GM23338 (cell line): Measurements from ENCODE around the gene VPS8. TPM values are rescaled to one million over a fixed set of nuclear protein-coding genes. Genes with fewer than 3 reads are reported as not detected.

Source experiments
- ATAC-seq: fragments of 200-7000 bp; cut with Tn5 transposase; 3 replicates; pipeline ENCODE4 v1.9.1; 2020
- DNase-seq: peaks from one replicate; pipeline ENCODE4 v3.0.0-alpha.2; 2015; ENCODE audit warnings: low spot score
- H2AFZ ChIP-seq: fragments of 200-600 bp; sonication (generic); 2 replicates; pipeline ENCODE4 v1.8.0; 2016; ENCODE audit warnings: antibody characterized with exemption, mild to moderate bottlenecking, moderate library complexity
- H3F3A ChIP-seq: fragments of 200-600 bp; sonication (generic); replicated peaks from 2 replicates; pipeline ENCODE4 v1.8.0; 2017; ENCODE audit warnings: antibody characterized with exemption, mixed run types, low read depth
- H3K27ac ChIP-seq: fragments of 200-600 bp; sonication (generic); 2 replicates; pipeline ENCODE4 v1.6.1; 2016; ENCODE audit warnings: low read depth
- H3K27me3 ChIP-seq: fragments of 200-600 bp; sonication (generic); 2 replicates; pipeline ENCODE4 v1.8.0; 2016; ENCODE audit warnings: mild to moderate bottlenecking, mixed run types, moderate library complexity; ENCODE audit not compliant: insufficient read depth
- H3K36me3 ChIP-seq: fragments of 200-600 bp; sonication (generic); 2 replicates; pipeline ENCODE4 v1.8.0; 2016; ENCODE audit warnings: mild to moderate bottlenecking; ENCODE audit not compliant: insufficient read depth
- H3K4me1 ChIP-seq: fragments of 200-600 bp; sonication (generic); 2 replicates; pipeline ENCODE4 v1.8.0; 2016; ENCODE audit warnings: mild to moderate bottlenecking, moderate library complexity; ENCODE audit not compliant: insufficient read depth
- H3K4me2 ChIP-seq: fragments of 200-600 bp; sonication (generic); 2 replicates; pipeline ENCODE4 v1.7.1; 2017; ENCODE audit warnings: mixed run types
- H3K4me3 ChIP-seq: fragments of 200-600 bp; sonication (generic); 2 replicates; pipeline ENCODE4 v1.6.1; 2016; ENCODE audit warnings: mixed run types
- H3K79me2 ChIP-seq: fragments of 200-600 bp; sonication (generic); replicated peaks from 2 replicates; pipeline ENCODE4 v1.8.0; 2017; ENCODE audit warnings: mild to moderate bottlenecking; ENCODE audit not compliant: insufficient read depth
- H3K9me2 ChIP-seq: fragments of 200-600 bp; sonication (generic); 2 replicates; pipeline ENCODE4 v1.8.0; 2017; ENCODE audit not compliant: insufficient read depth
- H4K20me1 ChIP-seq: fragments of 200-600 bp; sonication (generic); replicated peaks from 2 replicates; pipeline ENCODE4 v1.8.0; 2017; ENCODE audit warnings: mild to moderate bottlenecking; ENCODE audit not compliant: insufficient read depth
- H3K27ac Mint-ChIP-seq: 2 replicates; pipeline ENCODE4 v1.8.0; 2020; ENCODE audit warnings: inconsistent platforms, mild to moderate bottlenecking, moderate library complexity, mixed read lengths
- H3K27me3 Mint-ChIP-seq: 3 replicates; pipeline ENCODE4 v1.8.0; 2022; ENCODE audit warnings: low read depth, mild to moderate bottlenecking, moderate library complexity, mixed read lengths, inconsistent platforms; ENCODE audit not compliant: insufficient read depth, poor library complexity
- H3K36me3 Mint-ChIP-seq: 3 replicates; pipeline ENCODE4 v1.8.0; 2021; ENCODE audit warnings: low read depth, mild to moderate bottlenecking, inconsistent platforms, moderate library complexity, mixed read lengths
- H3K4me1 Mint-ChIP-seq: 3 replicates; pipeline ENCODE4 v1.8.0; 2020; ENCODE audit warnings: mild to moderate bottlenecking, inconsistent platforms, mixed read lengths
- H3K4me3 Mint-ChIP-seq: 3 replicates; pipeline ENCODE4 v1.8.0; 2021; ENCODE audit warnings: moderate library complexity, mild to moderate bottlenecking, inconsistent platforms, mixed read lengths
- H3K9me3 Mint-ChIP-seq: 3 replicates; pipeline ENCODE4 v1.8.0; 2020; ENCODE audit warnings: moderate library complexity, mild to moderate bottlenecking, inconsistent platforms, mixed read lengths
- CREB1 ChIP-seq: fragments of 250-450 bp; sonication (Bioruptor Pico); IDR thresholded peaks from 2 replicates; pipeline ENCODE4 v1.5.0; 2020; ENCODE audit warnings: low read depth, mild to moderate bottlenecking, moderate library complexity
- CTCF ChIP-seq, 2 experiments: fragments of 200-600 bp in 1 of 2; sonication (generic) in 1 of 2; conservative IDR thresholded peaks; 2 replicates each; pipeline versions ENCODE4 v1.5.1 to v1.6.1; 2016 to 2017; ENCODE audit warnings: antibody characterized with exemption in 2 of 2, low read depth in 2 of 2, mild to moderate bottlenecking in 2 of 2, moderate library complexity in 1 of 2
- ETS1 ChIP-seq: IDR thresholded peaks from 2 replicates; pipeline ENCODE4 v1.6.1; 2016; ENCODE audit warnings: antibody characterized with exemption
- EZH2 ChIP-seq: fragments of 200-600 bp; sonication (generic); IDR thresholded peaks from one replicate; pipeline ENCODE4 v1.8.0; 2017; ENCODE audit warnings: antibody characterized with exemption, mild to moderate bottlenecking, low read depth; ENCODE audit not compliant: unreplicated experiment
- EZH2phosphoT487 ChIP-seq: fragments of 200-600 bp; sonication (generic); IDR thresholded peaks from one replicate; pipeline ENCODE4 v1.8.1; 2018; ENCODE audit warnings: antibody characterized with exemption; ENCODE audit not compliant: unreplicated experiment
- JUNB ChIP-seq: IDR thresholded peaks from one replicate; pipeline ENCODE4 v1.6.1; 2016; ENCODE audit warnings: antibody characterized with exemption; ENCODE audit not compliant: unreplicated experiment
- NANOG ChIP-seq: IDR thresholded peaks from 2 replicates; pipeline ENCODE4 v1.6.1; 2016; ENCODE audit warnings: antibody characterized with exemption, borderline replicate concordance
- POLR2AphosphoS5 ChIP-seq: IDR thresholded peaks from 2 replicates; pipeline ENCODE4 v1.6.1; 2016; ENCODE audit warnings: antibody characterized with exemption, low read depth
- REST ChIP-seq: IDR thresholded peaks from one replicate; pipeline ENCODE4 v1.6.1; 2018; ENCODE audit warnings: antibody characterized with exemption; ENCODE audit not compliant: unreplicated experiment
- STAT1 ChIP-seq: IDR thresholded peaks from one replicate; pipeline ENCODE4 v1.6.1; 2016; ENCODE audit warnings: antibody characterized with exemption; ENCODE audit not compliant: unreplicated experiment
- ZNF114 ChIP-seq: fragments of 250-450 bp; sonication (Bioruptor Pico); IDR thresholded peaks from 2 replicates; pipeline ENCODE4 v1.5.0; 2020; ENCODE audit warnings: mild to moderate bottlenecking, moderate library complexity
- ZNF331 ChIP-seq: fragments of 250-450 bp; sonication (Bioruptor Pico); IDR thresholded peaks from 2 replicates; pipeline ENCODE4 v1.5.0; 2020; ENCODE audit warnings: low read depth, mild to moderate bottlenecking, moderate library complexity
- polyA plus RNA-seq: library from polyadenylated mRNA; unstranded; fragments of >200 nt; fragmentation: Nextera tagmentation; extraction: Ambion mirVana; gene quantifications from 2 replicates; pipeline ENCODE4 v1.2.1, GENCODE V29; 2016
- total RNA-seq: library from RNA; depleted of rRNA; stranded (reverse); fragments of >200 nt; shearing (Covaris generic); gene quantifications from 2 replicates; pipeline ENCODE4 v1.2.3, GENCODE V29; 2014

Gene VPS8
- total and polyA plus RNA-seq, 2 experiments from 2014 or later, result 17.3 to 45.5 TPM

GRCh38 chr3:184914628-184915027, 102.7 kb downstream of the VPS8 start:
- Mint-ChIP-seq H3K36me3 (peaks cover 8% of the 10 kb centered on the region; the same call in 2 of the 3 replicates), H3K4me1 (peaks cover 75% of the 10 kb centered on the region), H3K27me3 (peaks cover 2% of the 10 kb centered on the region), H3K9me3 (no peaks in the 10 kb centered on the region), H3K4me3 (no peak overlapping the region), H3K27ac (no peak overlapping the region)
- Histone ChIP-seq H3F3A (no peaks in the 10 kb centered on the region), H2AFZ (no peak overlapping the region), H3K27ac (no peak overlapping the region), H3K4me2 (no peak overlapping the region), H3K4me1 (peaks cover 59% of the 10 kb centered on the region), H3K27me3 (no peaks in the 10 kb centered on the region), H3K4me3 (no peak overlapping the region), H3K36me3 (no peaks in the 10 kb centered on the region), H3K79me2 (no peaks in the 10 kb centered on the region), H4K20me1 (no peaks in the 10 kb centered on the region), H3K9me2 (no peaks in the 10 kb centered on the region)
- ATAC-seq (no peak), DNase-seq (no peak)
- no peak for TF ChIP-seq CTCF (conservative IDR thresholded peaks at IDR 0.05; ENCODE audit: low read depth in 2 of 2)

- no peak overlapping the region for H3K4me3 ChIP-seq
- H2AFZ ChIP-seq, result no peak overlapping the region
- H3K9me2 ChIP-seq, result no peaks in the 10 kb centered on the region
- Mint-ChIP-seq H3K4me1 (peaks cover 36% of the 10 kb centered on the region), H3K4me3 (peak overlapping the region; percentile 35; the same call in 2 of the 3 replicates), H3K9me3 (no peaks in the 10 kb centered on the region), H3K36me3 (peaks cover 4% of the 10 kb centered on the region; the same call in 2 of the 3 replicates), H3K27ac (peak overlapping the region; percentile 34; the same call in 1 of the 2 replicates), H3K27me3 (no peaks in the 10 kb centered on the region)
- no peaks in the 10 kb centered on the region for H3F3A ChIP-seq
- no peaks in the 10 kb centered on the region for H3K27me3 ChIP-seq
- no peak overlapping the region for H3K27ac ChIP-seq
- no peaks in the 10 kb centered on the region; the same call in 1 of the 2 replicates for H3K36me3 ChIP-seq
- H4K20me1 ChIP-seq, result no peaks in the 10 kb centered on the region
- peak overlapping the region; percentile 30; the same call in 1 of the 2 replicates for H3K4me2 ChIP-seq
- DNase-seq (peak; percentile 50), ATAC-seq (peak; percentile 84)
- H3K79me2 ChIP-seq, result no peaks in the 10 kb centered on the region
- peaks cover 24% of the 10 kb centered on the region; the same call in 1 of the 2 replicates for H3K4me1 ChIP-seq
- TF ChIP-seq EZH2phosphoT487 (no peak), JUNB (no peak), NANOG (no peak), CREB1 (CRISPR knock-in tag) (no peak), ZNF331 (CRISPR knock-in tag) (no peak), POLR2AphosphoS5 (no peak), CTCF (conservative IDR thresholded peaks at IDR 0.05; ENCODE audit: low read depth in 2 of 2) (no peak), ETS1 (no peak), EZH2 (no peak), ZNF114 (no peak), REST (no peak), STAT1 (no peak)
These were observed 106.8 kb downstream of the VPS8 start for GRCh38 chr3:184918750-184919149.
